GM13976 (cell line): ENCODE results near the gene NADK2.
"Not testable (repeated sequence)": the region's sequence is repeated elsewhere in the genome, so short reads cannot be mapped to it uniquely, and the experiment has no call there.

Experiments
- DNase-seq: peaks from one replicate; pipeline ENCODE4 v3.0.0; 2012; ENCODE audit warnings: low spot score
- in situ Hi-C: fragments of 300-500 bp; cut with MboI; formaldehyde crosslinking; loops from one replicate; pipeline ENCODE4 v1.12.0; 2022; ENCODE audit warnings: low sequenced_read_pairs, mixed read lengths, inconsistent platforms; ENCODE audit not compliant: unreplicated experiment
- TF ChIP-seq, protein P1 (sequence below): IDR thresholded peaks from 2 replicates; pipeline ENCODE4 v1.5.1; 2012; ENCODE audit warnings: borderline replicate concordance, mild to moderate bottlenecking; ENCODE audit not compliant: insufficient read depth; ENCODE audit errors: extremely low read depth, missing control alignments, control extremely low read depth

NADK2 gene

GRCh38 chr5:36209664-36210063, 32.1 kb downstream of the NADK2 start:
- in situ Hi-C loops: no loop called here
- TF ChIP-seq, protein P1, sequence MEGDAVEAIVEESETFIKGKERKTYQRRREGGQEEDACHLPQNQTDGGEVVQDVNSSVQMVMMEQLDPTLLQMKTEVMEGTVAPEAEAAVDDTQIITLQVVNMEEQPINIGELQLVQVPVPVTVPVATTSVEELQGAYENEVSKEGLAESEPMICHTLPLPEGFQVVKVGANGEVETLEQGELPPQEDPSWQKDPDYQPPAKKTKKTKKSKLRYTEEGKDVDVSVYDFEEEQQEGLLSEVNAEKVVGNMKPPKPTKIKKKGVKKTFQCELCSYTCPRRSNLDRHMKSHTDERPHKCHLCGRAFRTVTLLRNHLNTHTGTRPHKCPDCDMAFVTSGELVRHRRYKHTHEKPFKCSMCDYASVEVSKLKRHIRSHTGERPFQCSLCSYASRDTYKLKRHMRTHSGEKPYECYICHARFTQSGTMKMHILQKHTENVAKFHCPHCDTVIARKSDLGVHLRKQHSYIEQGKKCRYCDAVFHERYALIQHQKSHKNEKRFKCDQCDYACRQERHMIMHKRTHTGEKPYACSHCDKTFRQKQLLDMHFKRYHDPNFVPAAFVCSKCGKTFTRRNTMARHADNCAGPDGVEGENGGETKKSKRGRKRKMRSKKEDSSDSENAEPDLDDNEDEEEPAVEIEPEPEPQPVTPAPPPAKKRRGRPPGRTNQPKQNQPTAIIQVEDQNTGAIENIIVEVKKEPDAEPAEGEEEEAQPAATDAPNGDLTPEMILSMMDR: no peak

GRCh38 chr5:36208786-36209185, 32.9 kb downstream of the NADK2 start:
- TF ChIP-seq, protein P1: no peak
- in situ Hi-C loops: no loop called here

More at GRCh38 chr5:36209664-36210063, 32.1 kb downstream of the NADK2 start:
- no peak for DNase-seq

DNA sequence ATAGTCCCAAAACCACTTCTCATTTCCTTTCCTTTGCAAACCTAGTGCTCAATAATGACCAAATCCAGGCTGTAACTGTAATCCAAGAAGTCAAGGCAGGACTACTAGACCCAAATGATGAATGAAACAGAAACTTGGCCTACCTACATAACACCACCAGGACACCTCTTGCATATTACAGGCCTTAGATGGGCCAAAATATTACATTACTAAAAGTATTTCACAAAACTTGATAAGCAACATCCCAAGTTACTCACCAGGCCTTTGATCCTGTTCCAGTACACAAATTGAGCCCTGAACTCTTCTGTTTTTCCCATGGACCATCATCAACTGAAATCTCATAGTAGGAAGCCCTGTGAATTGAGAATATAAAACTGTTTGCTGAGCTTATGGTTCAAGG, 34.8 kb downstream of the NADK2 start:
- TF ChIP-seq, protein P1: no peak

More at GRCh38 chr5:36208786-36209185, 32.9 kb downstream of the NADK2 start:
- DNase-seq: no peak

DNA sequence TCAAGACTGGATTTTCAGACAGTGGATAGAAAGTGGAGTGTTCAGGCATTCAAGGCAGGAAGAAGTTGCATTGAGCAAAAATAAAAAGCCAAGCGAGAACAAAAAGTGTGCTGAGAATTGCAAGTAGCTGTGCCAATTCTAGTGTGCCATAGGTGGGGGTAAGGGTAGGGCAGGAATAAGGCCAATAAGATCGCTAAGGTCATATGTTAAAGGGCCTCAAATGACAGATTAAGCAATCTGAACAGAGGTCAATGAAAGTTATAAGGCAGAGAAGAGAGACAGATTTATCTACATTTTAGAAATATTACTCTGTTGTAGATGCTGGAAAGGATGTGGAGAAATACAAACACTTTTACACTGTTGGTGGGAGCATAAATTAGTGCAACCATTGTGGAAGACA, 36.4 kb downstream of the NADK2 start:
- no peak for DNase-seq
- TF ChIP-seq, protein P1: no peak
- in situ Hi-C loops: no loop called here

More for the DNA sequence above, 34.8 kb downstream of the NADK2 start:
- no peak for DNase-seq
- in situ Hi-C loops: no loop called here

DNA sequence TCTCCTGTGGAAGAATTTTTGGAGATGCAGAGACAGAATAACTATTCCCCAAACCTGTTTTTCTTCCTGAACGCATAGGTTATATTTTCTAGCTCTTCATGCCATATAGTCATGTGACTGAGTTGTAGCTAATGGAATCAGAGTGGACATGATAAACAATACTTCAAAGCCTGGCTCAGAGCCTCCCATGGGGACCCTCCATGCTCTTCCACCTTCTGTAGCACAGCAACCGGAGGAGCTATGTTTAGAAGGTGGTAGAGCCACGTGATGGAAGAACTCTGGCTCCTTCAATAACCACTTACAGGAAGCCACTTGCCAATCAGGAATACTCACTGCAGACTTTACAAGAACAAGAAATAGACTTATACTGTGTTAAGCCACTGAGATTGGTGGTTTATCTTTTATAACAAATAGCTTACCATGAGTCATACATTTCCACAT, 39.2 kb downstream of the NADK2 start:
- no peak for DNase-seq
- in situ Hi-C loops: no loop called here
- TF ChIP-seq, protein P1: no peak

DNA sequence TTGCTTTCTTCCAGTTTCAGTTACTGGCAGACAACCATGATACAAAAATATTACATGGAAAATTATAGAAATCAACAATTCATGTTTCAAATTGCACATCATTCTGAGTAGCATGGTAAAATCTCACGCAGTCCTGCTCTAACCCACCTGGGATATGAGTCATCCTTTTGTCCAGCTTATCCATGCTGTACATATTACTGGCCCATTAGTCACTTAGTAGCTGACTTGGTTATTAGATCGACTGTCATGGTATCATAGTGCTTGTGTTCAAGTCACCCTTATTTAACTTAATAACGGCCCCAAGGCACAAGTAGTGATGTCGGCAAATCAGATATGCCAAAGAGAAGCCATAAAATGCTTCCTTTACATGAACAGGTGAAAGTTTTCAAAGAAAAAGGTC, 41.2 kb downstream of the NADK2 start:
- DNase-seq: no peak
- in situ Hi-C loops: no loop called here
- TF ChIP-seq, protein P1: no peak

- TF ChIP-seq, protein P1: no peak
- in situ Hi-C loops: no loop called here
- DNase-seq: no peak
These were observed 42.1 kb downstream of the NADK2 start for GRCh38 chr5:36199620-36200019.

- DNase-seq, in situ Hi-C loops: not testable (repeated sequence)
These were observed 42.9 kb downstream of the NADK2 start for GRCh38 chr5:36198783-36199182.
